ENCODE results near the gene EMP2. TPM values are rescaled to one million over a fixed set of nuclear protein-coding genes. Genes with fewer than 3 reads are reported as not detected.

EMP2 gene
- total and polyA plus RNA-seq, 12 donors = 5.9 to 34.0 (median 12.9) TPM

- no peak overlapping the region for H3K4me3 ChIP-seq
- intact Hi-C loops (cut with DNase I) = no loop called here
- no peak for TF ChIP-seq POLR2A (IDR thresholded peaks at IDR 0.05)
- TF ChIP-seq CTCF (IDR thresholded peaks at IDR 0.05) = no peak
- no peak for DNase-seq
- no peaks in the 10 kb centered on the region for H3K36me3 ChIP-seq (replicated peaks in 1 of 2)
- H3K9me3 ChIP-seq (replicated peaks in 1 of 3) = no peaks in the 10 kb centered on the region
- no peaks in the 10 kb centered on the region for H3K27me3 ChIP-seq
- H3K27ac ChIP-seq = no peak overlapping the region
- H3K4me1 ChIP-seq (replicated peaks in 1 of 2) = no peaks in the 10 kb centered on the region
- WGBS, 4 donors = 88 to 94% (median 91%) methylated on average over 4 of the region's 4 CpGs
These were observed 95.2 kb downstream of the EMP2 start for GRCh38 chr16:10485159-10485558.

GRCh38 chr16:10480151-10480550, 100.2 kb downstream of the EMP2 start:
- H3K4me3 ChIP-seq = no peak overlapping the region
- no peaks in the 10 kb centered on the region for H3K36me3 ChIP-seq (replicated peaks in 1 of 2)
- no peaks in the 10 kb centered on the region for H3K27me3 ChIP-seq
- TF ChIP-seq POLR2A (IDR thresholded peaks at IDR 0.05) = no peak
- TF ChIP-seq CTCF (IDR thresholded peaks at IDR 0.05) = no peak
- 81 to 97% (median 88%) methylated on average over 1 to 2 of the region's 2 CpGs for WGBS, 4 donors
- no peaks in the 10 kb centered on the region for H3K9me3 ChIP-seq (replicated peaks in 1 of 3)
- DNase-seq = no peak
- H3K27ac ChIP-seq = no peak overlapping the region
- intact Hi-C loops (cut with DNase I) = no loop called here
- no peaks in the 10 kb centered on the region for H3K4me1 ChIP-seq (replicated peaks in 1 of 2)

Small RNA genes within 50 kb of the gene (small RNA-seq; reads per million reads assigned to genes)
- gene RNU6-633P = 0 reads per million in 2 donors

Other genes starting within 250 kb of the EMP2 start
- gene ATF7IP2, start 194.5 kb downstream of the EMP2 start, total RNA-seq = 10 to 100 TPM; 16.2 to 97.6 (median 66.4) TPM
- 10 to 100 TPM; 73.3 to 78.0 (median 77.7) TPM for gene ATF7IP2, start 194.5 kb downstream of the EMP2 start, polyA plus RNA-seq
- gene TEKT5, start 114.3 kb upstream of the EMP2 start, total RNA-seq = under 1 TPM in 2 of 9 donors, not detected in 7; 0.36 to 0.50 TPM
- under 1 TPM in 2 of 3 donors, not detected in 1; 0.34 to 0.88 TPM for gene TEKT5, start 114.3 kb upstream of the EMP2 start, polyA plus RNA-seq
- gene NUBP1, start 163.2 kb upstream of the EMP2 start, total RNA-seq = 10 to 100 TPM; 22.5 to 75.1 (median 52.6) TPM
- gene NUBP1, start 163.2 kb upstream of the EMP2 start, polyA plus RNA-seq = 10 to 100 TPM; 65.4 to 91.8 (median 87.0) TPM
- gene TVP23A, start 238.2 kb upstream of the EMP2 start, total RNA-seq = 1 to 10 TPM in 3 of 9 donors, under 1 TPM in 5, not detected in 1; 0.17 to 9.8 (median 0.56) TPM
- gene TVP23A, start 238.2 kb upstream of the EMP2 start, polyA plus RNA-seq = under 1 TPM; 0.40 to 0.80 (median 0.68) TPM

Data from adrenal gland (tissue), 12 donors.